ENCODE measurements around the gene ADD2. TPM values are rescaled to one million over a fixed set of nuclear protein-coding genes. Genes with fewer than 3 reads are reported as not detected.

Gene ADD2
- total RNA-seq, 1 donor from 2014 or later: not detected

GRCh38 chr2:70725505-70725904 lies 42.5 kb downstream of the ADD2 start:
- no peak for DNase-seq (ENCODE audit: low read depth)

- DNase-seq (ENCODE audit: low read depth): no peak
Measured at GRCh38 chr2:70724366-70724765, 43.6 kb downstream of the ADD2 start.

DNA sequence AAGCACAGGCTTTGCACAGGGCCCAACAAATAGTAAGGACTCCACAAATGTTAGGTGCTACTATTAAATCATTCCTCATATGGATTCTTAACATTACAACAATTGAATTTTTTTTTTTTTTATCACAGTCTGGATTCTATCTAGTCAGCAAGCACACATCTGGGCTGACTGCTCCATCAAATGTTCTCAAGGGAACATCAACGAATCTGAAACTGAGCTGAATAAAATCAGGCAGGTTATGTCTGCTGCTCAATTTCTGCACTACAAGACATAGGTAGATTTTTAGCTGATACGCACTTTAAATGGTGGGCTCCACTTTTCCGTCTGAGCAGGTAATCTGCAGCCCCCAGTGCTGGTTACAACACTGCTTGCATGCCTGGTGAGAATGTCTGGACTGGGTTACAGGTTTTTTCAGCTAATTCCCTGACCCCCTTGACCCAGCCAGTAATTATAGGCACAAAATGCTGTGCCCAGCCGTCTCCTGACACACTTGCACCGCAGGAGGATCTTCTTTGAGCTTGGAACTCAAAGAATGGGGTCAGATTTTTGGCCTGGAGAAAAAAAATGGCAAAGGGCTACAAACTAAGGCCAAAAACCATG lies 44.6 kb downstream of the ADD2 start:
- DNase-seq (ENCODE audit: low read depth): no peak

DNA sequence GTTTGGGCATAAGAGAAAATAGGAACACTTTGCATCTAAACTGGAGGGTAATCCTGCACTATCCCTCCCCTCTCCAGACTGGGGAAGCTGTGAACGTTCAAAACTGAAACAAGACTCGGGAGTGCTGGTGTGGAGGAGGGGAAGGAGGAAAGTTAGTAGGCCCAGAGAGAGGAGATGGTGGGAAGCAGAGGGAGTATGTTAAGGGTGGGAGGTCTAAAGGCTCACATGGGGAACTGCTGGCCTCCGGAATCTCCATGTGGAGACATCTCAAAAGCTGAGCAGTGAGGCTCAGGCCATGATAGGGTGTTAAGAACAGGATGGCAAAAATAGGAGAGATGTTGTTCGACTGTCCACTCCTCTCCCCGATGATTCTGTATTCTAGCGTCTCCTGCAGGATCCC lies 47.9 kb downstream of the ADD2 start:
- DNase-seq (ENCODE audit: low read depth): no peak

GRCh38 chr2:70719231-70719630 lies 48.8 kb downstream of the ADD2 start:
- DNase-seq (ENCODE audit: low read depth): no peak

DNA sequence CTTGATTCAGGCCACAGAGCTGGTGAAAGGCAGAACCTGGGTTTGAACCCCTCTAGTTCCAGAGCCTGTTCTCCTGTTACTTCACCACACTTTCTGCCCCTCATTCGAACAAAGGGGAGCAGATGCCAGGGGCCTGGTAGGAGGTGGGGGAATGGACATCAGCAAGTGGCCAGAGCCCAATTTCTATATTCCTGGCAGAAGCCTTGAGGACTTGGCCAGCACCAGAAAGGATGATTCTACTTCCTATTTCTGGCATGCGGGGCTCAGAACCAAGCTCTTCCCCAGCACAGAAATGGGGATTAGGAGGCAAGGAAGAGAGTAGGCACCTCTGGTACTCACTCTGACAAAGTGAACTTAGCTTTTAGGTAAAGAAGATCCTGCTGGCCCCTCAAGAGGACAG lies 49.3 kb downstream of the ADD2 start:
- no peak for DNase-seq (ENCODE audit: low read depth)

GRCh38 chr2:70718241-70718640 lies 49.8 kb downstream of the ADD2 start:
- no peak for DNase-seq (ENCODE audit: low read depth)

GRCh38 chr2:70717431-70718038 lies 50.5 kb downstream of the ADD2 start:
- DNase-seq (ENCODE audit: low read depth): no peak

GRCh38 chr2:70716951-70717350 lies 51.0 kb downstream of the ADD2 start:
- DNase-seq (ENCODE audit: low read depth): no peak

- no peak for DNase-seq (ENCODE audit: low read depth)
Measured at GRCh38 chr2:70716131-70716743, 51.8 kb downstream of the ADD2 start.

GRCh38 chr2:70715071-70715985 lies 52.7 kb downstream of the ADD2 start:
- DNase-seq (ENCODE audit: low read depth): no peak

GRCh38 chr2:70714141-70714905 lies 53.7 kb downstream of the ADD2 start:
- DNase-seq (ENCODE audit: low read depth): no peak

- DNase-seq (ENCODE audit: low read depth): no peak
Measured at GRCh38 chr2:70712916-70713315, 55.1 kb downstream of the ADD2 start.

- no peak for DNase-seq (ENCODE audit: low read depth)
Measured at GRCh38 chr2:70711191-70711590, 56.8 kb downstream of the ADD2 start.

DNA sequence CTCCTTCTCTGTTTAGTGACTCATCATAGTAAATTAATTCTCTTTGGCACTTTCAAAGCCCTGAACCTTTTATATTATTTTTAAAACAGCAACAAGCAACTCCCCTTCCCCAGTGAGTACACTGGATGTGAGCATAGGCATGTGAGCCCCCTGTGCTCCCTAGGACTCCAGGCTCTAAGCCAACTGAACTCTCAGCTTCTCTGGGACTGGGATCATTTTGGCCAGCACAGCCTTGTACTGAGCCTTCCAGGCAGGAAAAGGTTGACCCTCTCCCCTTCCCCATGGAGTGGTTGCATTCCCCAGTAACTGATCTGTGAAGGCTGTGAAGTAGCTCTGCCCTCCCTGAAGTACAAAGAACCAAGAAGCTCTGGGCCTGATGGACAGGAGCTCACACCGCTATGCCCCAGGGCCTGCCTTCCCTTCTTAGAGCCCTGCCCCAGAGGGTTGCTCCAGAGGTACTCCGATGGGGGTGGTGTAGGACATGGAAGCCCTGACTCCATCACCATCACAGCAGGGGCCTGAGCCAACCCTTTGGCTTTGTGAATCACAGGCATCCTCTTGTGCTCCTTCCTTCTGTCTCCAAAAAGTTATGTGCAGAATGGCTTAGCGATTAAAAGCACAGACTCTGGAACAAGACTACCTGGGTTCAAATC lies 57.8 kb downstream of the ADD2 start:
- DNase-seq (ENCODE audit: low read depth): no peak

DNA sequence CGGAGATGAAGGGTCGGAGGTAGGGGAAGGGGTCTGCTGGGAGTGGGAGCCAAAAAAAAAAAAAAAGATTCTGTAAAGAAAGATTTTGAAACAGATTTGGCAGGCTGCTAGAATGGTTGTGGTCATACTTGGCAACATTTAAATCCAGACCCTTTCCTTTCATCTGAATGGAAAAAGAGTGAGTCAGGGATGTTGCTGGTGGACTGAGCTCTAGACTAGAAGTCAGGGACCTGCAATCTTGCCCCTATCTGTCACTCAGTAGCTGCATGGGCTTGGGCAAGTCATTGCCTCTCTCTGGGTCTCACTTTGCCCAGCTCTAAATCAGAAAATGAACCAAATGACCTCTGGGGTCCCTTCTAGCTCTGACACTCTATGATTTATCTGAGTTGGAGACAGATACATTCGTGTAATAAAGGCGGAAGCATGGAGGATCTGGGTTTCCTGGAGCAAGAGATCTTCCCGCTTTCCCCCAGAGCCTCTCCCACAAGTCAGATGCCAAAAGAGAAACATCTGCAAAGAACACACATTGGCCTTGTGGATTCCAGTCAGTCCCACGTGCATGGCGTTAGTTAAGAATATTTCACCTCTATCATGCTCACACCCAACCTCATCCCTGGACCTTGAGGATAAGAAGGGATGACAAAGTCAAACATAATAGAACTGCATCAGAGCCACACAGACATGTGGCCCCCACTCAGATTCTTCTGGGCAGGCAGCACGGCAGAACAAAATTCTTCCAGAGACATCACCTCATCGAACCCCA lies 58.5 kb downstream of the ADD2 start:
- DNase-seq (ENCODE audit: low read depth): no peak

DNA sequence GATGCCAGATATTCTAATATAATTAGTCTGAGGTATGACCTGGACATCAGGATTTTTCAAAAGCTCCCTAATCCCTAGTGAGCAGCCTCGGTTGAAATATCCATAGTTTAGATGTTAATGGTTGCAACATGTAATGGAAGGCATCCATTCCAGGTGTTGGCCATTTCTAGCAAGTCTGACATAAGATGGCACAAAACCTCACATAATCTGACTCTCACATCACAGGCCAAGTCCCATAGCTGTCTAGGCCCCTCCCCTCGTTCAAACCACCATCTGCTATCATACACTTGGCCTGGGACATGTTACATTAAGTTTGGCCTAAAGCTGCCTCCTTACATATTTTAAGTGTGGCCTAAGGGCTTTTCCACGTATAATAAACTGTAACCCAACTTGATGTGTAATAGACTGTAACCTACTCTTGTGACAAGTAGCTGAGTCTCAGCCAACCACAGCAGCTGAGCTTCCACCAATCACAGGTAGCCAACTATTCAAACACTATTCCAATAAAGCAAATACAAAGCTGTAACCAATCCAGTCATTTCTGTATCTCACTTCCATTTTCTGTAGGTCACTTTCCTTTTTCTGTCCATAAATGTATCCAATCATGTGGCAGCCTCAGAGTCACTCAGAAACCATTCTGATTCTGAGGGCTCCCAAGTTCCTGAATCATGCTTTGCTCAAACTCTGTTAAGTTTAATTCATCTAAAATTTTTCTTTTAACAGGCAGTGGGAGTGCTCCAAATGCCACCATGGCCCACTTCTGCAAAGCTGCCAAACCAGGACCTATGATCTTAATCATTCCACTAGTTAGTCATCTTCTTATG lies 59.4 kb downstream of the ADD2 start:
- DNase-seq (ENCODE audit: low read depth): no peak

- DNase-seq (ENCODE audit: low read depth): no peak
Measured at GRCh38 chr2:70707706-70708105, 60.3 kb downstream of the ADD2 start.

Measured in myocyte (in vitro differentiated cells).